Upper lobe of left lung (tissue), 6 donors: ENCODE measurements around the gene RNH1. TPM values are rescaled to one million over a fixed set of nuclear protein-coding genes. Genes with fewer than 3 reads are reported as not detected.

Experiments used
- ATAC-seq, 2 donors: fragments of 200-7000 bp; cut with Tn5 transposase; one replicate each; pipeline ENCODE4 v1.9.1; 2022; ENCODE audit warnings: mild to moderate bottlenecking in 2 of 2, moderate library complexity in 2 of 2; ENCODE audit not compliant: low FRiP score in 2 of 2
- DNase-seq, 2 donors: peaks; one replicate each; pipeline ENCODE4 v3.0.0-alpha.2; 2019 to 2020
- H3K27ac ChIP-seq, 4 donors: fragments of 200-600 bp; sonication (generic); one replicate each; pipeline ENCODE4 v1.5.1; 2016 to 2019
- H3K27me3 ChIP-seq, 4 donors: fragments of 200-600 bp; sonication (generic); one replicate each; pipeline ENCODE4 v1.5.1; 2017 to 2019
- H3K36me3 ChIP-seq, 4 donors: fragments of 200-600 bp; sonication (generic); one replicate each; pipeline ENCODE4 v1.5.1; 2016 to 2019
- H3K4me1 ChIP-seq, 4 donors: fragments of 200-600 bp; sonication (generic); one replicate each; pipeline ENCODE4 v1.5.1; 2018 to 2019
- H3K4me3 ChIP-seq, 4 donors: fragments of 200-600 bp; sonication (generic); one replicate each; pipeline ENCODE4 v1.5.1; 2017 to 2019; ENCODE audit warnings: mild to moderate bottlenecking in 2 of 4, moderate library complexity in 1 of 4
- H3K9me3 ChIP-seq, 4 donors: fragments of 200-600 bp; sonication (generic); one replicate each; pipeline ENCODE4 v1.5.1; 2018 to 2019
- EP300 ChIP-seq, 4 donors: sonication (generic); formaldehyde crosslinking; IDR thresholded peaks; one replicate each; pipeline ENCODE4 v1.5.1; 2017; ENCODE audit warnings: antibody characterized with exemption in 4 of 4, control low read depth in 2 of 4
- POLR2A ChIP-seq, 4 donors: fragments of 450-650 bp; IDR thresholded peaks; one replicate each; pipeline ENCODE4 v1.5.1; 2016 to 2017; ENCODE audit warnings: antibody characterized with exemption in 4 of 4, mild to moderate bottlenecking in 2 of 4
- POLR2AphosphoS5 ChIP-seq, 2 donors: sonication (generic); formaldehyde crosslinking; IDR thresholded peaks; one replicate each; pipeline ENCODE4 v1.5.1; 2017; ENCODE audit warnings: antibody characterized with exemption in 2 of 2
- WGBS, 2 donors: methylation state at CpG; one replicate each; pipeline ENCODE4 v1.1.5; 2017 to 2018; 5-methylcytosine and 5-hydroxymethylcytosine counted together
- total RNA-seq, 6 donors: library from RNA; depleted of rRNA in 4 of 6; stranded (reverse); fragments of >200 nt in 4 of 6; gene quantifications; one replicate each; pipeline versions ENCODE4 v1.1.0 to v1.2.1, GENCODE V29; 2016 to 2021
- TF ChIP-seq, protein P1 (sequence below), 6 experiments: fragments of 450-650 bp in 4 of 6; fragments of 200-600 bp in 2 of 6; sonication (generic) in 2 of 6; IDR thresholded peaks; one replicate each; pipeline ENCODE4 v1.5.1; 2016 to 2019; ENCODE audit warnings: antibody characterized with exemption in 6 of 6
- donor health status: DM: no; HTN: no; CAD: no; lungs with moderate emphysema.
- donor health status: DM: no; HTN: yes; CAD: no; lungs with severe emphysema.

The RNH1 gene
- total RNA-seq, 6 donors from 2014 or later: 236 to 374 (median 339) TPM

DNA sequence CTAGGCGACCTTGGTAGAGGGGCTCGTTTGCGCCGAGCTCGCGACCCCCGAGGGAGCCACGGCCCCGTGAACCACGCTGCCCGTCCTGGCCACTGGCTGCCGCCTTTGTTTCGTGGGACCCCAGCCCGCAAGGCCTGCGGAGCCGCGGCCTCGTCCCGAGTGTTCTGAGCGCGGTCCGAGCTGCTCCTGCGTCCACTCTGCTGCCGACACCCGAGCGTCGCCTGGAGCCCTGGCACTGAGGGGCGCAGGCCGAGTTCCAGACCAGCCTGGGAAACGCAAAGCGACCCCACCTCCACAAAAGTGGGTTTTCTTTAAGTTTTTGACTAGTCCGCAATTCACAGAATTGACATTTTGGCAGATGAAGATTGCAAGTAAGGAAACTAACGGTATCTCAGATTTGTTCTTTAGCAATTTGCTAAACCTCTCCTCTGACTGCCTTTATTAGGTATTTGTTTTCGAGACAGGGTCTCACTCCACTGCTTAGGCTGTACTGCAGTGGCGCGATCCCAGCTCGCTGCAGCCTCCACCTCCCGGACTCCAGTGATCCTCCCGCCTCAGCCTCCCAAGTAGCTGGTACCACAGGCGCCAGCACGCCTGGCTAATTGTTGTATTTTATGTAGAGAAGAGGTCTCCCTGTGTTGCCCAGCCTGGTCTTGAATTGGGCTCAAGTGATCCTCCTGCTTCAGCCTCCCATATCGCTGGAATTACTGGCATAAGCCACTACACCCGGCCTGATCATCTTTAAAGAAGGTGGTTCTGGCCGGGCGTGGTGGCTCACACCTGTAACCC, 879 bp upstream of the RNH1 start:
- Histone ChIP-seq H3K4me3 (peak overlapping the region; percentile 70 to 82 (median 76)), H3K36me3 (peaks cover 0 to 39% (median 12%) of the 10 kb centered on the region in 4 donors), H3K27me3 (no peaks in the 10 kb centered on the region), H3K4me1 (peaks cover 35 to 44% (median 38%) of the 10 kb centered on the region in 4 donors), H3K27ac (peak overlapping the region; percentile 98 to 100 (median 99)), H3K9me3 (no peaks in the 10 kb centered on the region)
- ATAC-seq: no peak
- WGBS, 2 donors: 50 to 77% methylated on average over 23 to 38 of the region's 45 CpGs
- DNase-seq: peak in 1 of 2 donors; percentile 56
- TF ChIP-seq EP300 (IDR thresholded peaks at IDR 0.05): no peak
- TF ChIP-seq POLR2AphosphoS5 (IDR thresholded peaks at IDR 0.05): no peak
- TF ChIP-seq, protein P1, sequence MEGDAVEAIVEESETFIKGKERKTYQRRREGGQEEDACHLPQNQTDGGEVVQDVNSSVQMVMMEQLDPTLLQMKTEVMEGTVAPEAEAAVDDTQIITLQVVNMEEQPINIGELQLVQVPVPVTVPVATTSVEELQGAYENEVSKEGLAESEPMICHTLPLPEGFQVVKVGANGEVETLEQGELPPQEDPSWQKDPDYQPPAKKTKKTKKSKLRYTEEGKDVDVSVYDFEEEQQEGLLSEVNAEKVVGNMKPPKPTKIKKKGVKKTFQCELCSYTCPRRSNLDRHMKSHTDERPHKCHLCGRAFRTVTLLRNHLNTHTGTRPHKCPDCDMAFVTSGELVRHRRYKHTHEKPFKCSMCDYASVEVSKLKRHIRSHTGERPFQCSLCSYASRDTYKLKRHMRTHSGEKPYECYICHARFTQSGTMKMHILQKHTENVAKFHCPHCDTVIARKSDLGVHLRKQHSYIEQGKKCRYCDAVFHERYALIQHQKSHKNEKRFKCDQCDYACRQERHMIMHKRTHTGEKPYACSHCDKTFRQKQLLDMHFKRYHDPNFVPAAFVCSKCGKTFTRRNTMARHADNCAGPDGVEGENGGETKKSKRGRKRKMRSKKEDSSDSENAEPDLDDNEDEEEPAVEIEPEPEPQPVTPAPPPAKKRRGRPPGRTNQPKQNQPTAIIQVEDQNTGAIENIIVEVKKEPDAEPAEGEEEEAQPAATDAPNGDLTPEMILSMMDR (IDR thresholded peaks at IDR 0.05): no peak
- no peak for TF ChIP-seq POLR2A (IDR thresholded peaks at IDR 0.05)

DNA sequence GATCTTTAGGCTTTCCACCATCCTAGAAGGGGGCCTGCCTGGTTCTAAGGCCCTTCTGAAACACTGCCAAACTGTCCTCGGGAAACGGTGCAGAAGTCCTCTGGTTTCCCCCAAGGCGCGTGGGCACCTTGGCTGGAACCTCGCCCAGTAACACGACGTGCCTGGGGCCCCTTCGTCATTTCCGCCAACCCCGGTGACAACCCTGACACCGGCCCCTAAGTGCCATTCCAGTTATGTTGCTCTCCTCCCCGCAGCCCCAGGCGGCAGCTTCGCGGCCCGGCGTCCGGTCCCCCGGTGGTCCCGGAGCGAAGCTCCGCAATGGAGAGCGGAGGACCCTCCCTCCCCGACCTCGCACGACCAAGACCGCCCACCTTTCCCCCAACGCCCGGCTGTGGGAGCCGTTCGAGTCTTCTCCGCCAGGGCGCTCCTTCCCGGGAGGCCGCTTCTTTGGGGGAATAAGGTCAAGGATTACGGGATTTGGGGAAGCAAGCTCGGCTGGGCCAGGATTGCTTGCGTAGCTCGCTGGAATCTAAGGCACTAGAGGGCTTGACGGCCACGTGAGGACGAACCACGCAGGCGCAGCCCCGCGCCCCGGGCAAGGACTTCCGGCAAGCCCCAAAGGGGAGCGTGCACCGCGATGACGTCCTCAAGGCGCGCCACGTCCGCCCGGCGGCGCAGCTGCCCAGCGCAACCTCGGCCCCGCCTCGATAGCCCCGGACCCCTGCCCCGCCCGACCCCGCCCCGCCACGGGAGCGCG, 626 bp downstream of the RNH1 start:
- Histone ChIP-seq H3K36me3 (peaks cover 0 to 34% (median 20%) of the 10 kb centered on the region in 4 donors), H3K27me3 (no peaks in the 10 kb centered on the region), H3K9me3 (no peaks in the 10 kb centered on the region), H3K27ac (peak overlapping the region; percentile 98 to 100 (median 99)), H3K4me3 (peak overlapping the region; percentile 60 to 82 (median 72)), H3K4me1 (peaks cover 43 to 57% (median 46%) of the 10 kb centered on the region in 4 donors)
- 0% methylated on average over 27 of the region's 71 CpGs for WGBS, 2 donors
- DNase-seq (peak; percentile 96 to 100), ATAC-seq (peak; percentile 90 to 91)
- TF ChIP-seq, protein P1 (IDR thresholded peaks at IDR 0.05): peak in 4 of 6 experiments; percentile 16 to 46 (median 32)
- TF ChIP-seq EP300 (IDR thresholded peaks at IDR 0.05) (peak in 3 of 4 donors; percentile 61 to 88 (median 85)), POLR2A (IDR thresholded peaks at IDR 0.05) (peak; percentile 41 to 93 (median 66)), POLR2AphosphoS5 (IDR thresholded peaks at IDR 0.05) (peak; percentile 69 to 79)

DNA sequence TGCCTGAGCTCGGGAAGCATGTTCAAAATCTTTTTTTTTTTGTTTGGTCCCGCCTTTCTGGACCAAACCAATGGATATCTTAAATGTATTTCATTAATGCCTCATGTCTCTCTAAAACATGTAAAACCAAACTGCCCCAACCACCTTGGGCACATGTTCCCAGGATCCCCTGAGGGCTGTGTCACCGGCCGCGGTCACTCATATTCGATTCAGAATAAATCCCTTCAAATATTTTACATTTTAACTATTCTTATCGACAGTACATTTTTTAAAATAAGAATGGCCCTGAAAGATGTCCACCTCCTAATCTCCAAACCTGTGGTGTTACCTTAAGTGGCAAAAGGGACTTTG, 2.1 kb downstream of the RNH1 start:
- H3K27me3 ChIP-seq: no peaks in the 10 kb centered on the region
- WGBS, 2 donors: 72 to 76% methylated on average over 7 of the region's 7 CpGs
- peaks cover 6 to 41% (median 32%) of the 10 kb centered on the region in 4 donors for H3K36me3 ChIP-seq
- no peaks in the 10 kb centered on the region for H3K9me3 ChIP-seq
- TF ChIP-seq POLR2A (IDR thresholded peaks at IDR 0.05): no peak
- TF ChIP-seq, protein P1 (IDR thresholded peaks at IDR 0.05): no peak
- DNase-seq (no peak), ATAC-seq (no peak)
- H3K4me3 ChIP-seq: peak overlapping the region in 3 of 4 donors; percentile 42 to 70 (median 58)
- H3K27ac ChIP-seq: peak overlapping the region; percentile 79 to 100 (median 98)
- peaks cover 43 to 57% (median 46%) of the 10 kb centered on the region in 4 donors for H3K4me1 ChIP-seq

DNA sequence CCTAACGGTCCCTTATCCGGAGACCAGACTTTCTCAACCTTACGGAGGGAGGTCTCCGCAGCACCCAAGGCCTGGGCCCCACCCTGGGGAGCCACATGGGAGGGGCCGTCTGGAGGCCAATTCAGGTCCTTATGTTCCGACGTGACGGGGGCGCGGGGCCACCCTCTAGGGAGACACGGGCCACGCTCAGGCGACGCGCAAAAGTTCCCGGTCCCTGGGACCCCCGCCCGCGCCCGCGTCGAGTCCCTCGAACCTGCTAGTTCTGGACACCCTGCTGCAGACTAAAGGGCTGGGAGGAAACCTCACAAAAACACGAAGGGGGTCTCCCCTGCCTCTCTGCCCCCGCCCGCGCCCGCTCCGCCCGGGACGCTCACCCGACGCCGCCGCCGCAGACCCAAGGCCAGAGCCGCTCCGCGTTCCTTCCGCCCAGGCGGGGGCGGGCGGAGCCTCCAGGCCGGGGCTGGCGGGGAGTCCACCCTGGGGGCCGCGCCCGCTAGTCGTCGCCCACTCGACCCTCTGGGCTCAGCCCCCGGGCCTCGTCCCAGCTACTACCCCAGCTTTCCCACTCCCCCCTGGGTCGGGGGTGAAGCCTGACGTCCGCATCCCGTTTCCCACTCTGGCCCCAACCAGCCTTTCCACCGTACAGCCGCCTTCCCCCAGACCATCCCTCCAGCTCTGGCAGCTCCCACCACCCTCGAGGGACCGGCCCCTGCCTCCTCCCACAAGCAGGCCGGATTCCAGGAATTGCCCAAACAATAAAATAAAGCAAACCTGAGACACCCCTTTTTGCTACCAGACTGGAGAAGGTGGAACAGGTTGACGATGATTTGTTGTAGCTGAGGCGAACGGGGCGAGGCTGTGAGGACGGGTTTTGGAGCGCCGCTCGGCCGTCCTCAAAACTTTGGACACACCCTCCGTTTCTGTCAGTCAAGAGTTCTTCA, 2.7 kb downstream of the RNH1 start:
- H3K9me3 ChIP-seq: no peaks in the 10 kb centered on the region
- H3K27ac ChIP-seq: peak overlapping the region; percentile 79 to 100 (median 98)
- H3K27me3 ChIP-seq: no peaks in the 10 kb centered on the region
- DNase-seq: peak; percentile 55 to 92
- TF ChIP-seq, protein P1 (IDR thresholded peaks at IDR 0.05): no peak
- TF ChIP-seq POLR2AphosphoS5 (IDR thresholded peaks at IDR 0.05) (no peak), POLR2A (IDR thresholded peaks at IDR 0.05) (peak in 2 of 4 donors; percentile 24 to 28), EP300 (IDR thresholded peaks at IDR 0.05) (no peak)
- H3K4me1 ChIP-seq: peaks cover 43 to 57% (median 46%) of the 10 kb centered on the region in 4 donors
- WGBS, 2 donors: 14 to 40% methylated on average over 22 to 65 of the region's 72 CpGs
- ATAC-seq: peak in 1 of 2 donors; percentile 27
- peaks cover 13 to 41% (median 37%) of the 10 kb centered on the region in 4 donors for H3K36me3 ChIP-seq
- peak overlapping the region; percentile 42 to 70 (median 53) for H3K4me3 ChIP-seq
